GM23338 (cell line): ENCODE data around the gene RASSF1. TPM values are rescaled to one million over a fixed set of nuclear protein-coding genes. Genes with fewer than 3 reads are reported as not detected.

ENCODE experiments used
- ATAC-seq: fragments of 200-7000 bp; cut with Tn5 transposase; 3 replicates; pipeline ENCODE4 v1.9.1; 2020
- DNase-seq: peaks from one replicate; pipeline ENCODE4 v3.0.0-alpha.2; 2015; ENCODE audit warnings: low spot score
- H2AFZ ChIP-seq: fragments of 200-600 bp; sonication (generic); 2 replicates; pipeline ENCODE4 v1.8.0; 2016; ENCODE audit warnings: antibody characterized with exemption, mild to moderate bottlenecking, moderate library complexity
- H3F3A ChIP-seq: fragments of 200-600 bp; sonication (generic); replicated peaks from 2 replicates; pipeline ENCODE4 v1.8.0; 2017; ENCODE audit warnings: antibody characterized with exemption, mixed run types, low read depth
- H3K27ac ChIP-seq: fragments of 200-600 bp; sonication (generic); 2 replicates; pipeline ENCODE4 v1.6.1; 2016; ENCODE audit warnings: low read depth
- H3K27me3 ChIP-seq: fragments of 200-600 bp; sonication (generic); 2 replicates; pipeline ENCODE4 v1.8.0; 2016; ENCODE audit warnings: mild to moderate bottlenecking, mixed run types, moderate library complexity; ENCODE audit not compliant: insufficient read depth
- H3K36me3 ChIP-seq: fragments of 200-600 bp; sonication (generic); 2 replicates; pipeline ENCODE4 v1.8.0; 2016; ENCODE audit warnings: mild to moderate bottlenecking; ENCODE audit not compliant: insufficient read depth
- H3K4me1 ChIP-seq: fragments of 200-600 bp; sonication (generic); 2 replicates; pipeline ENCODE4 v1.8.0; 2016; ENCODE audit warnings: mild to moderate bottlenecking, moderate library complexity; ENCODE audit not compliant: insufficient read depth
- H3K4me2 ChIP-seq: fragments of 200-600 bp; sonication (generic); 2 replicates; pipeline ENCODE4 v1.7.1; 2017; ENCODE audit warnings: mixed run types
- H3K4me3 ChIP-seq: fragments of 200-600 bp; sonication (generic); 2 replicates; pipeline ENCODE4 v1.6.1; 2016; ENCODE audit warnings: mixed run types
- H3K79me2 ChIP-seq: fragments of 200-600 bp; sonication (generic); replicated peaks from 2 replicates; pipeline ENCODE4 v1.8.0; 2017; ENCODE audit warnings: mild to moderate bottlenecking; ENCODE audit not compliant: insufficient read depth
- H3K9me2 ChIP-seq: fragments of 200-600 bp; sonication (generic); 2 replicates; pipeline ENCODE4 v1.8.0; 2017; ENCODE audit not compliant: insufficient read depth
- H4K20me1 ChIP-seq: fragments of 200-600 bp; sonication (generic); replicated peaks from 2 replicates; pipeline ENCODE4 v1.8.0; 2017; ENCODE audit warnings: mild to moderate bottlenecking; ENCODE audit not compliant: insufficient read depth
- H3K27ac Mint-ChIP-seq: 2 replicates; pipeline ENCODE4 v1.8.0; 2020; ENCODE audit warnings: inconsistent platforms, mild to moderate bottlenecking, moderate library complexity, mixed read lengths
- H3K27me3 Mint-ChIP-seq: 3 replicates; pipeline ENCODE4 v1.8.0; 2022; ENCODE audit warnings: low read depth, mild to moderate bottlenecking, moderate library complexity, mixed read lengths, inconsistent platforms; ENCODE audit not compliant: insufficient read depth, poor library complexity
- H3K36me3 Mint-ChIP-seq: 3 replicates; pipeline ENCODE4 v1.8.0; 2021; ENCODE audit warnings: low read depth, mild to moderate bottlenecking, inconsistent platforms, moderate library complexity, mixed read lengths
- H3K4me1 Mint-ChIP-seq: 3 replicates; pipeline ENCODE4 v1.8.0; 2020; ENCODE audit warnings: mild to moderate bottlenecking, inconsistent platforms, mixed read lengths
- H3K4me3 Mint-ChIP-seq: 3 replicates; pipeline ENCODE4 v1.8.0; 2021; ENCODE audit warnings: moderate library complexity, mild to moderate bottlenecking, inconsistent platforms, mixed read lengths
- H3K9me3 Mint-ChIP-seq: 3 replicates; pipeline ENCODE4 v1.8.0; 2020; ENCODE audit warnings: moderate library complexity, mild to moderate bottlenecking, inconsistent platforms, mixed read lengths
- CREB1 ChIP-seq: fragments of 250-450 bp; sonication (Bioruptor Pico); IDR thresholded peaks from 2 replicates; pipeline ENCODE4 v1.5.0; 2020; ENCODE audit warnings: low read depth, mild to moderate bottlenecking, moderate library complexity
- EZH2 ChIP-seq: fragments of 200-600 bp; sonication (generic); IDR thresholded peaks from one replicate; pipeline ENCODE4 v1.8.0; 2017; ENCODE audit warnings: antibody characterized with exemption, mild to moderate bottlenecking, low read depth; ENCODE audit not compliant: unreplicated experiment
- EZH2phosphoT487 ChIP-seq: fragments of 200-600 bp; sonication (generic); IDR thresholded peaks from one replicate; pipeline ENCODE4 v1.8.1; 2018; ENCODE audit warnings: antibody characterized with exemption; ENCODE audit not compliant: unreplicated experiment
- JUNB ChIP-seq: IDR thresholded peaks from one replicate; pipeline ENCODE4 v1.6.1; 2016; ENCODE audit warnings: antibody characterized with exemption; ENCODE audit not compliant: unreplicated experiment
- NANOG ChIP-seq: IDR thresholded peaks from 2 replicates; pipeline ENCODE4 v1.6.1; 2016; ENCODE audit warnings: antibody characterized with exemption, borderline replicate concordance
- POLR2AphosphoS5 ChIP-seq: IDR thresholded peaks from 2 replicates; pipeline ENCODE4 v1.6.1; 2016; ENCODE audit warnings: antibody characterized with exemption, low read depth
- STAT1 ChIP-seq: IDR thresholded peaks from one replicate; pipeline ENCODE4 v1.6.1; 2016; ENCODE audit warnings: antibody characterized with exemption; ENCODE audit not compliant: unreplicated experiment
- ZNF114 ChIP-seq: fragments of 250-450 bp; sonication (Bioruptor Pico); IDR thresholded peaks from 2 replicates; pipeline ENCODE4 v1.5.0; 2020; ENCODE audit warnings: mild to moderate bottlenecking, moderate library complexity
- ZNF331 ChIP-seq: fragments of 250-450 bp; sonication (Bioruptor Pico); IDR thresholded peaks from 2 replicates; pipeline ENCODE4 v1.5.0; 2020; ENCODE audit warnings: low read depth, mild to moderate bottlenecking, moderate library complexity
- polyA plus RNA-seq: library from polyadenylated mRNA; unstranded; fragments of >200 nt; fragmentation: Nextera tagmentation; extraction: Ambion mirVana; gene quantifications from 2 replicates; pipeline ENCODE4 v1.2.1, GENCODE V29; 2016
- total RNA-seq: library from RNA; depleted of rRNA; stranded (reverse); fragments of >200 nt; shearing (Covaris generic); gene quantifications from 2 replicates; pipeline ENCODE4 v1.2.3, GENCODE V29; 2014
- TF ChIP-seq, protein P1 (sequence below): IDR thresholded peaks from 2 replicates; pipeline ENCODE4 v1.6.1; 2016; ENCODE audit warnings: antibody characterized with exemption
- TF ChIP-seq, protein P2 (sequence below): fragments of 250-450 bp; sonication (Bioruptor Pico); IDR thresholded peaks from 2 replicates; pipeline ENCODE4 v1.5.0; 2020; ENCODE audit warnings: mild to moderate bottlenecking, moderate library complexity
- TF ChIP-seq, protein P3 (sequence below), 2 experiments: fragments of 200-600 bp in 1 of 2; sonication (generic) in 1 of 2; conservative IDR thresholded peaks; 2 replicates each; pipeline versions ENCODE4 v1.5.1 to v1.6.1; 2016 to 2017; ENCODE audit warnings: antibody characterized with exemption in 2 of 2, low read depth in 2 of 2, mild to moderate bottlenecking in 2 of 2, moderate library complexity in 1 of 2
- TF ChIP-seq, protein P4 (sequence below): IDR thresholded peaks from one replicate; pipeline ENCODE4 v1.6.1; 2018; ENCODE audit warnings: antibody characterized with exemption; ENCODE audit not compliant: unreplicated experiment

Gene RASSF1
- total and polyA plus RNA-seq, 2 experiments from 2014 or later = 9.6 to 15.7 TPM

DNA sequence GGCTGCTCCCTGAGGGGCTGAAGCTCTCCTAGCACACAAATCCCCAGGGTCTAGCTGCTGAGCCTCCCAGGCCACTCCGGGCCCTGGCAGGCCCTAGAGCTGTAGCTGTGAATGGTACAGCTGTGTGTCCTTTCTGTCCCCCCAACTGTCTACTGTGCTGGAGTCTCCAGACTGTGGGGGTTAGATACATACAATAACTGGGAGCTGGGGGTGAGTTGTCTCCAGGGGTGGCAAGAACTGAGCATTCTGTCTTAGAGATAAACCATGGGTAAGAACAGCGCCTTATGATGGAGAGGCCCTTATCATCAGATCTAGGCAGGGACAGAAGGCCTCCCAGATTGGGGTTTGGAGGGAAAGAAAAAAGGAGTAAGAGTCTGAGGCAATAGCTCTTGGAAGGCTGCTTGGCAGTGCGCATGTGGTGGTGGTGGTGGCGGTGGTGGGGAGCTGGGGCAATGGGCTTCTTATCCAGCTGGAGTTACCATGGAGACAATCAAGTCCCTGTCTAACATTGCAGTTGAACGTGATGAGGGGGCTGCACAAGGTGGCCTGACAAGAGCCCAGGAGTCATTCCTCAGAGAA, 13.6 kb upstream of the RASSF1 start:
- DNase-seq = no peak
- Mint-ChIP-seq H3K4me1 (peaks cover 29% of the 10 kb centered on the region), H3K36me3 (peaks cover 8% of the 10 kb centered on the region), H3K4me3 (no peak overlapping the region), H3K27ac (no peak overlapping the region), H3K9me3 (no peaks in the 10 kb centered on the region), H3K27me3 (peaks cover 6% of the 10 kb centered on the region)
- TF ChIP-seq, protein P1, sequence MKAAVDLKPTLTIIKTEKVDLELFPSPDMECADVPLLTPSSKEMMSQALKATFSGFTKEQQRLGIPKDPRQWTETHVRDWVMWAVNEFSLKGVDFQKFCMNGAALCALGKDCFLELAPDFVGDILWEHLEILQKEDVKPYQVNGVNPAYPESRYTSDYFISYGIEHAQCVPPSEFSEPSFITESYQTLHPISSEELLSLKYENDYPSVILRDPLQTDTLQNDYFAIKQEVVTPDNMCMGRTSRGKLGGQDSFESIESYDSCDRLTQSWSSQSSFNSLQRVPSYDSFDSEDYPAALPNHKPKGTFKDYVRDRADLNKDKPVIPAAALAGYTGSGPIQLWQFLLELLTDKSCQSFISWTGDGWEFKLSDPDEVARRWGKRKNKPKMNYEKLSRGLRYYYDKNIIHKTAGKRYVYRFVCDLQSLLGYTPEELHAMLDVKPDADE = no peak
- TF ChIP-seq POLR2AphosphoS5 (no peak), CREB1 (CRISPR knock-in tag) (no peak), NANOG (no peak), STAT1 (no peak), EZH2phosphoT487 (no peak), ZNF331 (CRISPR knock-in tag) (no peak), EZH2 (no peak), JUNB (no peak), ZNF114 (CRISPR knock-in tag) (no peak)
- TF ChIP-seq, protein P2, sequence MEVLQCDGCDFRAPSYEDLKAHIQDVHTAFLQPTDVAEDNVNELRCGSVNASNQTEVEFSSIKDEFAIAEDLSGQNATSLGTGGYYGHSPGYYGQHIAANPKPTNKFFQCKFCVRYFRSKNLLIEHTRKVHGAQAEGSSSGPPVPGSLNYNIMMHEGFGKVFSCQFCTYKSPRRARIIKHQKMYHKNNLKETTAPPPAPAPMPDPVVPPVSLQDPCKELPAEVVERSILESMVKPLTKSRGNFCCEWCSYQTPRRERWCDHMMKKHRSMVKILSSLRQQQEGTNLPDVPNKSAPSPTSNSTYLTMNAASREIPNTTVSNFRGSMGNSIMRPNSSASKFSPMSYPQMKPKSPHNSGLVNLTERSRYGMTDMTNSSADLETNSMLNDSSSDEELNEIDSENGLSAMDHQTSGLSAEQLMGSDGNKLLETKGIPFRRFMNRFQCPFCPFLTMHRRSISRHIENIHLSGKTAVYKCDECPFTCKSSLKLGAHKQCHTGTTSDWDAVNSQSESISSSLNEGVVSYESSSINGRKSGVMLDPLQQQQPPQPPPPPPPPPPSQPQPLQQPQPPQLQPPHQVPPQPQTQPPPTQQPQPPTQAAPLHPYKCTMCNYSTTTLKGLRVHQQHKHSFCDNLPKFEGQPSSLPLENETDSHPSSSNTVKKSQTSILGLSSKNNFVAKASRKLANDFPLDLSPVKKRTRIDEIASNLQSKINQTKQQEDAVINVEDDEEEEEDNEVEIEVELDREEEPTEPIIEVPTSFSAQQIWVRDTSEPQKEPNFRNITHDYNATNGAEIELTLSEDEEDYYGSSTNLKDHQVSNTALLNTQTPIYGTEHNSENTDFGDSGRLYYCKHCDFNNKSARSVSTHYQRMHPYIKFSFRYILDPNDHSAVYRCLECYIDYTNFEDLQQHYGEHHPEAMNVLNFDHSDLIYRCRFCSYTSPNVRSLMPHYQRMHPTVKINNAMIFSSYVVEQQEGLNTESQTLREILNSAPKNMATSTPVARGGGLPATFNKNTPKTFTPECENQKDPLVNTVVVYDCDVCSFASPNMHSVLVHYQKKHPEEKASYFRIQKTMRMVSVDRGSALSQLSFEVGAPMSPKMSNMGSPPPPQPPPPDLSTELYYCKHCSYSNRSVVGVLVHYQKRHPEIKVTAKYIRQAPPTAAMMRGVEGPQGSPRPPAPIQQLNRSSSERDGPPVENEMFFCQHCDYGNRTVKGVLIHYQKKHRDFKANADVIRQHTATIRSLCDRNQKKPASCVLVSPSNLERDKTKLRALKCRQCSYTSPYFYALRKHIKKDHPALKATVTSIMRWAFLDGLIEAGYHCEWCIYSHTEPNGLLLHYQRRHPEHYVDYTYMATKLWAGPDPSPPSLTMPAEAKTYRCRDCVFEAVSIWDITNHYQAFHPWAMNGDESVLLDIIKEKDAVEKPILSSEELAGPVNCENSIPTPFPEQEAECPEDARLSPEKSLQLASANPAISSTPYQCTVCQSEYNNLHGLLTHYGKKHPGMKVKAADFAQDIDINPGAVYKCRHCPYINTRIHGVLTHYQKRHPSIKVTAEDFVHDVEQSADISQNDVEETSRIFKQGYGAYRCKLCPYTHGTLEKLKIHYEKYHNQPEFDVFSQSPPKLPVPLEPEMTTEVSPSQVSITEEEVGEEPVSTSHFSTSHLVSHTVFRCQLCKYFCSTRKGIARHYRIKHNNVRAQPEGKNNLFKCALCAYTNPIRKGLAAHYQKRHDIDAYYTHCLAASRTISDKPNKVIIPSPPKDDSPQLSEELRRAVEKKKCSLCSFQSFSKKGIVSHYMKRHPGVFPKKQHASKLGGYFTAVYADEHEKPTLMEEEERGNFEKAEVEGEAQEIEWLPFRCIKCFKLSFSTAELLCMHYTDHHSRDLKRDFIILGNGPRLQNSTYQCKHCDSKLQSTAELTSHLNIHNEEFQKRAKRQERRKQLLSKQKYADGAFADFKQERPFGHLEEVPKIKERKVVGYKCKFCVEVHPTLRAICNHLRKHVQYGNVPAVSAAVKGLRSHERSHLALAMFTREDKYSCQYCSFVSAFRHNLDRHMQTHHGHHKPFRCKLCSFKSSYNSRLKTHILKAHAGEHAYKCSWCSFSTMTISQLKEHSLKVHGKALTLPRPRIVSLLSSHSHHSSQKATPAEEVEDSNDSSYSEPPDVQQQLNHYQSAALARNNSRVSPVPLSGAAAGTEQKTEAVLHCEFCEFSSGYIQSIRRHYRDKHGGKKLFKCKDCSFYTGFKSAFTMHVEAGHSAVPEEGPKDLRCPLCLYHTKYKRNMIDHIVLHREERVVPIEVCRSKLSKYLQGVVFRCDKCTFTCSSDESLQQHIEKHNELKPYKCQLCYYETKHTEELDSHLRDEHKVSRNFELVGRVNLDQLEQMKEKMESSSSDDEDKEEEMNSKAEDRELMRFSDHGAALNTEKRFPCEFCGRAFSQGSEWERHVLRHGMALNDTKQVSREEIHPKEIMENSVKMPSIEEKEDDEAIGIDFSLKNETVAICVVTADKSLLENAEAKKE (CRISPR knock-in tag) = no peak
- TF ChIP-seq, protein P3, sequence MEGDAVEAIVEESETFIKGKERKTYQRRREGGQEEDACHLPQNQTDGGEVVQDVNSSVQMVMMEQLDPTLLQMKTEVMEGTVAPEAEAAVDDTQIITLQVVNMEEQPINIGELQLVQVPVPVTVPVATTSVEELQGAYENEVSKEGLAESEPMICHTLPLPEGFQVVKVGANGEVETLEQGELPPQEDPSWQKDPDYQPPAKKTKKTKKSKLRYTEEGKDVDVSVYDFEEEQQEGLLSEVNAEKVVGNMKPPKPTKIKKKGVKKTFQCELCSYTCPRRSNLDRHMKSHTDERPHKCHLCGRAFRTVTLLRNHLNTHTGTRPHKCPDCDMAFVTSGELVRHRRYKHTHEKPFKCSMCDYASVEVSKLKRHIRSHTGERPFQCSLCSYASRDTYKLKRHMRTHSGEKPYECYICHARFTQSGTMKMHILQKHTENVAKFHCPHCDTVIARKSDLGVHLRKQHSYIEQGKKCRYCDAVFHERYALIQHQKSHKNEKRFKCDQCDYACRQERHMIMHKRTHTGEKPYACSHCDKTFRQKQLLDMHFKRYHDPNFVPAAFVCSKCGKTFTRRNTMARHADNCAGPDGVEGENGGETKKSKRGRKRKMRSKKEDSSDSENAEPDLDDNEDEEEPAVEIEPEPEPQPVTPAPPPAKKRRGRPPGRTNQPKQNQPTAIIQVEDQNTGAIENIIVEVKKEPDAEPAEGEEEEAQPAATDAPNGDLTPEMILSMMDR (conservative IDR thresholded peaks at IDR 0.05; ENCODE audit: low read depth in 2 of 2) = no peak
- TF ChIP-seq, protein P4, sequence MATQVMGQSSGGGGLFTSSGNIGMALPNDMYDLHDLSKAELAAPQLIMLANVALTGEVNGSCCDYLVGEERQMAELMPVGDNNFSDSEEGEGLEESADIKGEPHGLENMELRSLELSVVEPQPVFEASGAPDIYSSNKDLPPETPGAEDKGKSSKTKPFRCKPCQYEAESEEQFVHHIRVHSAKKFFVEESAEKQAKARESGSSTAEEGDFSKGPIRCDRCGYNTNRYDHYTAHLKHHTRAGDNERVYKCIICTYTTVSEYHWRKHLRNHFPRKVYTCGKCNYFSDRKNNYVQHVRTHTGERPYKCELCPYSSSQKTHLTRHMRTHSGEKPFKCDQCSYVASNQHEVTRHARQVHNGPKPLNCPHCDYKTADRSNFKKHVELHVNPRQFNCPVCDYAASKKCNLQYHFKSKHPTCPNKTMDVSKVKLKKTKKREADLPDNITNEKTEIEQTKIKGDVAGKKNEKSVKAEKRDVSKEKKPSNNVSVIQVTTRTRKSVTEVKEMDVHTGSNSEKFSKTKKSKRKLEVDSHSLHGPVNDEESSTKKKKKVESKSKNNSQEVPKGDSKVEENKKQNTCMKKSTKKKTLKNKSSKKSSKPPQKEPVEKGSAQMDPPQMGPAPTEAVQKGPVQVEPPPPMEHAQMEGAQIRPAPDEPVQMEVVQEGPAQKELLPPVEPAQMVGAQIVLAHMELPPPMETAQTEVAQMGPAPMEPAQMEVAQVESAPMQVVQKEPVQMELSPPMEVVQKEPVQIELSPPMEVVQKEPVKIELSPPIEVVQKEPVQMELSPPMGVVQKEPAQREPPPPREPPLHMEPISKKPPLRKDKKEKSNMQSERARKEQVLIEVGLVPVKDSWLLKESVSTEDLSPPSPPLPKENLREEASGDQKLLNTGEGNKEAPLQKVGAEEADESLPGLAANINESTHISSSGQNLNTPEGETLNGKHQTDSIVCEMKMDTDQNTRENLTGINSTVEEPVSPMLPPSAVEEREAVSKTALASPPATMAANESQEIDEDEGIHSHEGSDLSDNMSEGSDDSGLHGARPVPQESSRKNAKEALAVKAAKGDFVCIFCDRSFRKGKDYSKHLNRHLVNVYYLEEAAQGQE = no peak
- no peak overlapping the region for H3K27ac ChIP-seq
- no peak overlapping the region for H2AFZ ChIP-seq
- H4K20me1 ChIP-seq = peaks cover 24% of the 10 kb centered on the region
- no peaks in the 10 kb centered on the region for H3K27me3 ChIP-seq
- no peak overlapping the region for H3K4me2 ChIP-seq
- H3K79me2 ChIP-seq = peaks cover 21% of the 10 kb centered on the region
- no peak overlapping the region for H3K4me3 ChIP-seq
- no peaks in the 10 kb centered on the region for H3K36me3 ChIP-seq
- peaks cover 13% of the 10 kb centered on the region; the same call in 1 of the 2 replicates for H3K4me1 ChIP-seq
- H3K9me2 ChIP-seq = no peaks in the 10 kb centered on the region
- no peak for ATAC-seq
- H3F3A ChIP-seq = no peaks in the 10 kb centered on the region
